Measurements from ENCODE around the gene MYL7.

- no peak for TF ChIP-seq CTCF (IDR thresholded peaks at IDR 0.05 in 8 of 11, conservative IDR thresholded peaks at IDR 0.05 in 3 of 11)
- no peak for TF ChIP-seq POLR2AphosphoS5 (IDR thresholded peaks at IDR 0.05)
Observed at GRCh38 chr7:44128721-44129582, 12.2 kb downstream of the MYL7 start.

All from spleen (tissue), 7 donors.